A549 (cell line): ENCODE measurements around the gene CKLF.

Experiments
- CTCF ChIP-seq: fragments of >200 bp; sonication (Bioruptor Twin); formaldehyde crosslinking; IDR thresholded peaks from 3 replicates; pipeline ENCODE4 v1.5.1; 2016
- MYC ChIP-seq: IDR thresholded peaks from 2 replicates; pipeline ENCODE4 v1.6.1; 2012; ENCODE audit warnings: mild to moderate bottlenecking, inconsistent platforms, low read length, improper control_type of control experiment, borderline replicate concordance

GRCh38 chr16:66507731-66508239 lies 44.6 kb upstream of the CKLF start:
- no peak for TF ChIP-seq CTCF
- no peak for TF ChIP-seq MYC
